Loucy (cell line): Measurements from ENCODE around the gene ADGRB3.

Experiments used
- H2AFZ ChIP-seq: fragments of 200-600 bp; sonication (generic); 2 replicates; pipeline ENCODE4 v1.6.0; 2016; ENCODE audit warnings: antibody characterized with exemption, mild to moderate bottlenecking, low read length, moderate library complexity
- H3F3A ChIP-seq: fragments of 200-600 bp; 2 replicates; pipeline ENCODE4 v1.6.0; 2016; ENCODE audit warnings: antibody characterized with exemption, low read depth, mild to moderate bottlenecking
- H3K27me3 ChIP-seq: fragments of 200-600 bp; sonication (generic); 2 replicates; pipeline ENCODE4 v1.6.1; 2014; ENCODE audit warnings: low read length, mild to moderate bottlenecking; ENCODE audit not compliant: insufficient read depth, poor library complexity, severe bottlenecking
- H3K36me3 ChIP-seq: fragments of 200-600 bp; sonication (generic); 2 replicates; pipeline ENCODE4 v1.6.1; 2016; ENCODE audit warnings: low read length; ENCODE audit not compliant: insufficient read depth
- H3K4me1 ChIP-seq: fragments of 200-600 bp; sonication (generic); 2 replicates; pipeline ENCODE4 v1.5.1; 2014; ENCODE audit warnings: low read length, mild to moderate bottlenecking; ENCODE audit not compliant: insufficient read depth, poor library complexity, severe bottlenecking
- H3K4me2 ChIP-seq: fragments of 200-600 bp; sonication (generic); 2 replicates; pipeline ENCODE4 v1.6.0; 2014; ENCODE audit warnings: antibody characterized with exemption, low read length, low read depth, mild to moderate bottlenecking; ENCODE audit not compliant: poor library complexity, severe bottlenecking
- H3K4me3 ChIP-seq: fragments of 200-600 bp; sonication (generic); 2 replicates; pipeline ENCODE4 v1.5.1; 2014; ENCODE audit warnings: low read length, mild to moderate bottlenecking, mixed read lengths; ENCODE audit not compliant: poor library complexity, severe bottlenecking
- H3K79me2 ChIP-seq: fragments of 200-600 bp; sonication (generic); 2 replicates; pipeline ENCODE4 v1.6.1; 2014; ENCODE audit warnings: low read length; ENCODE audit not compliant: insufficient read depth
- H3K9ac ChIP-seq: fragments of 200-600 bp; sonication (generic); 2 replicates; pipeline ENCODE4 v1.6.0; 2014; ENCODE audit warnings: mild to moderate bottlenecking, low read depth, low read length, moderate library complexity; ENCODE audit not compliant: poor library complexity, severe bottlenecking
- H3K9me2 ChIP-seq: fragments of 200-600 bp; sonication (generic); replicated peaks from 2 replicates; pipeline ENCODE4 v1.6.1; 2016; ENCODE audit warnings: low read depth, low read length, mixed read lengths
- H3K9me3 ChIP-seq: fragments of 200-600 bp; sonication (generic); 2 replicates; pipeline ENCODE4 v1.6.1; 2014; ENCODE audit warnings: mild to moderate bottlenecking, antibody characterized with exemption, low read length, low read depth; ENCODE audit not compliant: insufficient read depth
- H4K20me1 ChIP-seq: fragments of 200-600 bp; sonication (generic); 2 replicates; pipeline ENCODE4 v1.6.0; 2014; ENCODE audit warnings: antibody characterized with exemption, low read length, mild to moderate bottlenecking; ENCODE audit not compliant: insufficient read depth, poor library complexity, severe bottlenecking
- EZH2phosphoT487 ChIP-seq: fragments of 200-600 bp; IDR thresholded peaks from 2 replicates; pipeline ENCODE4 v1.6.1; 2018; ENCODE audit warnings: antibody characterized with exemption, mild to moderate bottlenecking, moderate library complexity, borderline replicate concordance
- TF ChIP-seq, protein P1 (sequence below): fragments of 200-600 bp; sonication (generic); conservative IDR thresholded peaks from 2 replicates; pipeline ENCODE4 v1.5.1; 2014; ENCODE audit warnings: mild to moderate bottlenecking, antibody characterized with exemption, low read length

ADGRB3 gene

GRCh38 chr6:68657374-68658139 is 22.5 kb downstream of the ADGRB3 start:
- Histone ChIP-seq H3F3A (no peaks in the 10 kb centered on the region), H3K4me2 (no peak overlapping the region), H4K20me1 (no peaks in the 10 kb centered on the region), H3K4me1 (no peaks in the 10 kb centered on the region), H3K4me3 (no peak overlapping the region), H3K9me2 (no peaks in the 10 kb centered on the region), H3K27me3 (no peaks in the 10 kb centered on the region), H2AFZ (no peak overlapping the region), H3K9ac (no peak overlapping the region), H3K79me2 (no peaks in the 10 kb centered on the region), H3K36me3 (no peaks in the 10 kb centered on the region), H3K9me3 (no peaks in the 10 kb centered on the region)
- TF ChIP-seq, protein P1, sequence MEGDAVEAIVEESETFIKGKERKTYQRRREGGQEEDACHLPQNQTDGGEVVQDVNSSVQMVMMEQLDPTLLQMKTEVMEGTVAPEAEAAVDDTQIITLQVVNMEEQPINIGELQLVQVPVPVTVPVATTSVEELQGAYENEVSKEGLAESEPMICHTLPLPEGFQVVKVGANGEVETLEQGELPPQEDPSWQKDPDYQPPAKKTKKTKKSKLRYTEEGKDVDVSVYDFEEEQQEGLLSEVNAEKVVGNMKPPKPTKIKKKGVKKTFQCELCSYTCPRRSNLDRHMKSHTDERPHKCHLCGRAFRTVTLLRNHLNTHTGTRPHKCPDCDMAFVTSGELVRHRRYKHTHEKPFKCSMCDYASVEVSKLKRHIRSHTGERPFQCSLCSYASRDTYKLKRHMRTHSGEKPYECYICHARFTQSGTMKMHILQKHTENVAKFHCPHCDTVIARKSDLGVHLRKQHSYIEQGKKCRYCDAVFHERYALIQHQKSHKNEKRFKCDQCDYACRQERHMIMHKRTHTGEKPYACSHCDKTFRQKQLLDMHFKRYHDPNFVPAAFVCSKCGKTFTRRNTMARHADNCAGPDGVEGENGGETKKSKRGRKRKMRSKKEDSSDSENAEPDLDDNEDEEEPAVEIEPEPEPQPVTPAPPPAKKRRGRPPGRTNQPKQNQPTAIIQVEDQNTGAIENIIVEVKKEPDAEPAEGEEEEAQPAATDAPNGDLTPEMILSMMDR: no peak
- no peak for TF ChIP-seq EZH2phosphoT487

DNA sequence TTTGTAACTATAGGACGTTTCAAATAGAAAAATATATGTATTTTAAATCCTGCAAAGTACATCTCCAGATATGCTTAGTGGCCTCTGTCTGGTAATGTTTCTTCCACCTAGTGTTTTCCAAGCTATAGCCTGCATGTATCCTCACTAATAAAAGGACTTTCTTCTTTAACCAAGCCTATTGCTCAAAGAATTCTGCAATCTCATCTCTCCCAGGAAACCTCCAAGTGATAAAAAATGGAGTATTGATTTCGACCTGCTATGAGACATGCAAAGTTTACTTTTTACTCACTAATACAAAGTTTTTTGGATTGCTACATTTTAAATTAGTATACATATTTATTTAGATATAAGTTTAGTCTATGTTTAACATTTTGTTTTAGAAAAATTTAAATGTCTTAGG is 23.3 kb downstream of the ADGRB3 start:
- H3K9me3 ChIP-seq: no peaks in the 10 kb centered on the region
- no peak overlapping the region for H3K4me2 ChIP-seq
- no peaks in the 10 kb centered on the region for H3K4me1 ChIP-seq
- H3K4me3 ChIP-seq: no peak overlapping the region
- no peaks in the 10 kb centered on the region for H3K36me3 ChIP-seq
- no peaks in the 10 kb centered on the region for H3K9me2 ChIP-seq
- no peaks in the 10 kb centered on the region for H4K20me1 ChIP-seq
- no peak overlapping the region for H3K9ac ChIP-seq
- H3K79me2 ChIP-seq: no peaks in the 10 kb centered on the region
- no peaks in the 10 kb centered on the region for H3K27me3 ChIP-seq
- H2AFZ ChIP-seq: no peak overlapping the region
- TF ChIP-seq, protein P1: no peak
- no peak for TF ChIP-seq EZH2phosphoT487
- no peaks in the 10 kb centered on the region for H3F3A ChIP-seq

- Histone ChIP-seq H3K4me3 (no peak overlapping the region), H3K79me2 (no peaks in the 10 kb centered on the region), H2AFZ (no peak overlapping the region), H3K9me2 (no peaks in the 10 kb centered on the region), H3K9ac (no peak overlapping the region), H3K4me1 (no peaks in the 10 kb centered on the region), H3F3A (no peaks in the 10 kb centered on the region), H4K20me1 (no peaks in the 10 kb centered on the region), H3K27me3 (no peaks in the 10 kb centered on the region), H3K36me3 (no peaks in the 10 kb centered on the region), H3K4me2 (no peak overlapping the region), H3K9me3 (no peaks in the 10 kb centered on the region)
- TF ChIP-seq, protein P1: no peak
- TF ChIP-seq EZH2phosphoT487: no peak
These were observed 38.2 kb downstream of the ADGRB3 start for GRCh38 chr6:68673255-68673654.
